H1 (cell line): ENCODE results near the gene KBTBD13. TPM values are rescaled to one million over a fixed set of nuclear protein-coding genes. Genes with fewer than 3 reads are reported as not detected.

Source experiments
- CTCF ChIA-PET: fragments of 300-600 bp; sonication (Branson Sonifier 250); formaldehyde crosslinking; loops from one replicate; lab custom pipeline; 2021; ENCODE audit not compliant: partially characterized antibody; lab: Charles Lee
- POLR2A ChIA-PET: fragments of 300-600 bp; sonication (Branson Sonifier 250); formaldehyde crosslinking; loops from one replicate; lab custom pipeline; 2021; ENCODE audit warnings: inconsistent platforms; ENCODE audit not compliant: partially characterized antibody; lab: Charles Lee
- DNase-seq, 2 experiments: peaks; one replicate each; pipeline versions ENCODE4 v3.0.0 to v3.0.0-alpha.2; 2010 to 2022; ENCODE audit warnings: low spot score in 2 of 2, low read depth in 1 of 2, mixed read lengths in 1 of 2
- FAIRE-seq: peaks from 2 replicates; lab custom pipeline; 2011; peaks lifted over from hg19 to GRCh38; lab: Jason Lieb, UNC
- H2AFZ ChIP-seq: 2 replicates; pipeline ENCODE4 v1.8.1; 2012; ENCODE audit warnings: low read length, inconsistent platforms
- H2AK5ac ChIP-seq: 2 replicates; pipeline ENCODE4 v1.6.1; 2013; ENCODE audit warnings: low read depth, low read length
- H2BK120ac ChIP-seq: replicated peaks from 2 replicates; pipeline ENCODE3; 2013; ENCODE audit warnings: low read depth, low read length, inconsistent platforms
- H2BK12ac ChIP-seq: 2 replicates; pipeline ENCODE4 v1.6.1; 2013; ENCODE audit warnings: low read depth, low read length
- H2BK15ac ChIP-seq: 2 replicates; pipeline ENCODE4 v1.6.1; 2013; ENCODE audit warnings: low read length
- H2BK20ac ChIP-seq: 2 replicates; pipeline ENCODE4 v1.6.1; 2013; ENCODE audit warnings: low read length
- H2BK5ac ChIP-seq: 2 replicates; pipeline ENCODE4 v1.6.1; 2013; ENCODE audit warnings: low read depth, low read length
- H3K14ac ChIP-seq: 2 replicates; pipeline ENCODE4 v1.6.1; 2013; ENCODE audit warnings: inconsistent platforms; ENCODE audit not compliant: insufficient read length
- H3K18ac ChIP-seq: 2 replicates; pipeline ENCODE4 v1.6.1; 2013; ENCODE audit warnings: low read length; ENCODE audit errors: extremely low read depth
- H3K23ac ChIP-seq: 2 replicates; pipeline ENCODE4 v1.6.1; 2013; ENCODE audit warnings: inconsistent platforms; ENCODE audit not compliant: insufficient read length
- H3K23me2 ChIP-seq: 2 replicates; pipeline ENCODE4 v1.6.1; 2013; ENCODE audit warnings: low read depth, low read length
- H3K27ac ChIP-seq: 2 replicates; pipeline ENCODE4 v1.6.1; 2011; ENCODE audit warnings: low read depth, low read length, inconsistent platforms
- H3K27me3 ChIP-seq, 4 experiments: replicated peaks in 1 of 4; 1 replicate in 1 of 4; 2 replicates in 3 of 4; pipeline versions ENCODE4 v1.6.1 to v1.8.1; 2011 to 2013; ENCODE audit warnings: low read length in 3 of 4, mild to moderate bottlenecking in 3 of 4, inconsistent platforms in 2 of 4, mixed read lengths in 2 of 4, moderate library complexity in 1 of 4; ENCODE audit not compliant: control insufficient read depth in 3 of 4, insufficient read depth in 3 of 4; ENCODE audit errors: extremely low read depth in 1 of 4
- H3K36me3 ChIP-seq, 4 experiments: 2 replicates each; pipeline versions ENCODE4 v1.6.1 to v1.8.1; 2011 to 2013; ENCODE audit warnings: mild to moderate bottlenecking in 4 of 4, low read length in 3 of 4, moderate library complexity in 2 of 4, control low read depth in 1 of 4, inconsistent platforms in 1 of 4; ENCODE audit not compliant: insufficient read depth in 4 of 4, control insufficient read depth in 2 of 4
- H3K4ac ChIP-seq: replicated peaks from 2 replicates; pipeline ENCODE3; 2013; ENCODE audit warnings: low read length, low read depth, mixed read lengths, inconsistent platforms; ENCODE audit not compliant: insufficient read length
- H3K4me1 ChIP-seq, 4 experiments: replicated peaks in 1 of 4; 1 replicate in 1 of 4; 2 replicates in 3 of 4; pipeline versions ENCODE4 v1.6.1 to v1.8.1; 2011 to 2013; ENCODE audit warnings: low read length in 3 of 4, inconsistent platforms in 2 of 4, mixed read lengths in 1 of 4; ENCODE audit not compliant: insufficient read depth in 4 of 4, control insufficient read depth in 3 of 4
- H3K4me2 ChIP-seq, 2 experiments: 2 replicates each; pipeline versions ENCODE4 v1.6.1 to v1.8.1; 2011 to 2013; ENCODE audit warnings: low read depth in 2 of 2, low read length in 2 of 2, control low read depth in 1 of 2, inconsistent platforms in 1 of 2, mild to moderate bottlenecking in 1 of 2; ENCODE audit not compliant: insufficient read depth in 1 of 2
- H3K4me3 ChIP-seq, 4 experiments: fragments of 200-600, 300-600 bp in 1 of 4; sonication (generic), shearing (Covaris generic), sonication (Bioruptor Twin) in 1 of 4; 2 replicates each; pipeline versions ENCODE4 v1.5.1 to v1.8.1; 2011 to 2016; ENCODE audit warnings: low read length in 4 of 4, low read depth in 3 of 4, control low read depth in 2 of 4, inconsistent platforms in 2 of 4, mild to moderate bottlenecking in 2 of 4, mixed read lengths in 1 of 4, moderate library complexity in 1 of 4; ENCODE audit not compliant: insufficient read depth in 2 of 4; ENCODE audit errors: extremely low read depth in 1 of 4
- H3K56ac ChIP-seq: replicated peaks from 2 replicates; pipeline ENCODE3; 2013; ENCODE audit warnings: low read depth, mild to moderate bottlenecking, mixed read lengths, low read length, inconsistent platforms; ENCODE audit not compliant: insufficient read length
- H3K79me1 ChIP-seq: 2 replicates; pipeline ENCODE4 v1.6.1; 2013; ENCODE audit warnings: low read depth, low read length, control low read depth
- H3K79me2 ChIP-seq, 2 experiments: 2 replicates each; pipeline versions ENCODE4 v1.6.1 to v1.8.1; 2012 to 2013; ENCODE audit warnings: low read length in 2 of 2, mild to moderate bottlenecking in 2 of 2, inconsistent platforms in 1 of 2; ENCODE audit not compliant: insufficient read depth in 2 of 2, control insufficient read depth in 1 of 2
- H3K9ac ChIP-seq, 4 experiments: replicated peaks in 1 of 4; 1 replicate in 1 of 4; 2 replicates in 3 of 4; pipeline versions ENCODE4 v1.6.1 to v1.8.1; 2011 to 2013; ENCODE audit warnings: low read depth in 3 of 4, low read length in 3 of 4, control low read depth in 2 of 4, mild to moderate bottlenecking in 2 of 4, moderate library complexity in 2 of 4, inconsistent platforms in 1 of 4; ENCODE audit errors: extremely low read depth in 1 of 4
- H3K9me3 ChIP-seq, 2 experiments: 2 replicates each; pipeline versions ENCODE4 v1.6.1 to v1.8.1; 2012 to 2013; ENCODE audit warnings: mild to moderate bottlenecking in 2 of 2, moderate library complexity in 2 of 2, control low read depth in 1 of 2, inconsistent platforms in 1 of 2, low read depth in 1 of 2, low read length in 1 of 2, mixed read lengths in 1 of 2; ENCODE audit not compliant: insufficient read depth in 2 of 2
- H4K20me1 ChIP-seq, 2 experiments: replicated peaks in 1 of 2; 2 replicates each; pipeline versions ENCODE3 to v1.8.1; 2011 to 2013; ENCODE audit warnings: inconsistent platforms in 2 of 2, low read length in 2 of 2, mild to moderate bottlenecking in 1 of 2; ENCODE audit not compliant: insufficient read depth in 2 of 2, control insufficient read depth in 1 of 2
- H4K5ac ChIP-seq: 2 replicates; pipeline ENCODE4 v1.6.1; 2013; ENCODE audit warnings: low read length, low read depth, mixed read lengths, inconsistent platforms; ENCODE audit not compliant: insufficient read length
- H4K8ac ChIP-seq: 2 replicates; pipeline ENCODE4 v1.8.0; 2013; ENCODE audit warnings: mild to moderate bottlenecking, moderate library complexity, low read length, inconsistent platforms; ENCODE audit not compliant: insufficient read depth; ENCODE audit errors: extremely low read depth
- H4K91ac ChIP-seq: replicated peaks from 2 replicates; pipeline ENCODE3; 2013; ENCODE audit warnings: low read length, mixed read lengths, inconsistent platforms; ENCODE audit not compliant: insufficient read length
- GABPA ChIP-seq: IDR thresholded peaks from 2 replicates; pipeline ENCODE4 v1.6.1; 2011; ENCODE audit warnings: mild to moderate bottlenecking, low read length, moderate library complexity, borderline replicate concordance; ENCODE audit not compliant: insufficient read depth
- POLR2A ChIP-seq, 2 experiments: IDR thresholded peaks; 1 replicate in 1 of 2; 2 replicates in 1 of 2; pipeline ENCODE4 v1.6.1; 2011; ENCODE audit warnings: low read depth in 2 of 2, low read length in 2 of 2, mild to moderate bottlenecking in 2 of 2; ENCODE audit errors: control extremely low read depth in 1 of 2
- WGBS, 2 experiments: shearing (Covaris generic) in 1 of 2; methylation state at CpG; one replicate each; pipeline versions ENCODE4 v1.1.6 to v1.1.7; 2013 to 2015; ENCODE audit warnings: low lambda C conversion rate in 2 of 2, mixed read lengths in 2 of 2, inconsistent platforms in 1 of 2, low coverage in 1 of 2, missing lambda C conversion rate in 1 of 2; ENCODE audit not compliant: insufficient replicate concordance in 2 of 2, insufficient coverage in 1 of 2, insufficient read length in 1 of 2; ENCODE audit errors: extremely low coverage in 1 of 2, missing lambda C conversion rate in 1 of 2; 5-methylcytosine and 5-hydroxymethylcytosine counted together
- polyA plus RNA-seq, 7 experiments: library from polyadenylated mRNA; depleted of rRNA in 3 of 7; stranded (reverse) in 5 of 7; unstranded in 2 of 7; fragments of >200 nt in 5 of 7; fragments of 200-250 nt in 2 of 7; gene quantifications; 1 replicate in 5 of 7; 2 replicates in 1 of 7; 4 replicates in 1 of 7; pipeline versions ENCODE4 v1.2.1 to v1.2.3, GENCODE V29; 2011 to 2013; ENCODE audit warnings: missing spikeins in 2 of 7, mixed read lengths in 2 of 7
- total RNA-seq: library from RNA; stranded (reverse); fragmentation: NEBNext Ultra II Directional; extraction: Animal tissue kit (Norgen Biotek cat#: 25700); gene quantifications from 2 replicates; pipeline ENCODE4 v1.2.1, GENCODE V29; 2021

The KBTBD13 gene
- total and polyA plus RNA-seq, 2 of the 8 experiments (the other 6 are each of a cell fraction or from before 2014, with no cell fraction given), result not detected

DNA sequence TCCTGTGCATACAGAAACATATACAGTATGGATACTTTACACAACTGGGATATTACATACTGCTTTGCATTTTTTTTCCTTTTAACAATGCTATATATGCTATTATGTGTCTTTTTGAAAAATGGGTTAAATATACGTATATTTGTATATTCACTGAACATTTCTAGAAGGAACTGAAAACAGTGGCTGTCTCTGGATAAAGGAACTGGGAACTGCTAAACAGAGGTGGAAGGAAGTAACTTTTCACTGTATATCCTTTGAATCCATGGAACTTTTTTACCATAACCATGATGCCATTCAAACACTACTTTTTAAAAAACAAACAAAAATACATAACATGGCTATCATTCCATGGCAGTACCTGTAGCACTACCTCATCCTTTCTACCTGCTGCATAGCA is 49.0 kb upstream of the KBTBD13 start:
- no peak overlapping the region for H3K27ac ChIP-seq
- H3K23ac ChIP-seq, result no peak overlapping the region
- no peak for DNase-seq
- H3K14ac ChIP-seq, result no peak overlapping the region
- H4K5ac ChIP-seq, result no peak overlapping the region
- no peaks in the 10 kb centered on the region for H3K27me3 ChIP-seq
- no peak overlapping the region for H2AFZ ChIP-seq
- no peak overlapping the region for H3K4ac ChIP-seq
- no peaks in the 10 kb centered on the region for H3K9me3 ChIP-seq
- H3K79me1 ChIP-seq, result peaks cover 5% of the 10 kb centered on the region; the same call in 1 of the 2 replicates
- no peak overlapping the region for H3K56ac ChIP-seq
- no peak overlapping the region for H3K9ac ChIP-seq
- H4K8ac ChIP-seq, result no peak overlapping the region
- H3K79me2 ChIP-seq, result peaks cover 0 to 7% of the 10 kb centered on the region in 2 experiments; a peak in 1 of 4 replicates
- TF ChIP-seq POLR2A (IDR thresholded peaks at IDR 0.05; ENCODE audit: control extremely low read depth in 1 of 2, low read depth in 2 of 2, low read length in 2 of 2), result no peak
- TF ChIP-seq GABPA, result no peak
- TF ChIP-seq, all 59 proteins: peak for 0
- Histone ChIP-seq H2BK5ac (no peak overlapping the region), H3K36me3 (peaks cover 0 to 19% (median 4%) of the 10 kb centered on the region in 4 experiments; a peak in 5 of 8 replicates), H3K4me3 (0 out of 8 replicates have a peak overlapping the region, but pooled peaks of 1 of the 4 experiments have one; percentile 91), H2BK120ac (no peak overlapping the region), H2AK5ac (no peak overlapping the region), H3K4me1 (peaks cover 0 to 2% (median 0%) of the 10 kb centered on the region in 4 experiments; a peak in 1 of 7 replicates), H4K91ac (no peak overlapping the region), H2BK12ac (no peak overlapping the region), H3K18ac (no peak overlapping the region), H3K4me2 (peak overlapping the region in 1 of 2 experiments; percentile 88; a peak in 1 of 4 replicates), H4K20me1 (peaks cover 0 to 1% of the 10 kb centered on the region in 2 experiments), H3K23me2 (no peaks in the 10 kb centered on the region; the same call in 1 of the 2 replicates), H2BK15ac (no peak overlapping the region), H2BK20ac (no peak overlapping the region)
- CTCF ChIA-PET, result no interaction called here
- no peak for FAIRE-seq
- WGBS, 2 experiments, result 96% methylated on average over 1 of the region's 1 CpG; no CpG with 5 or more reads in 1 of the 2 experiments
- POLR2A ChIA-PET, result interaction anchor here (1.5 kb wide), 1 partner anchor 9 kb away, joined by 4 read pairs; no protein-coding TSS in a partner anchor
